IMR-90 (cell line): ENCODE data around the gene LUZP2. TPM values are rescaled to one million over a fixed set of nuclear protein-coding genes. Genes with fewer than 3 reads are reported as not detected.
A peak's percentile ranks its signal among the peaks of the same experiment; 100 is the strongest.

Experiments used
- ATAC-seq: fragments of 200-7000 bp; cut with Tn5 transposase; 2 replicates; pipeline ENCODE4 v1.9.1; 2020; ENCODE audit warnings: low read depth, mild to moderate bottlenecking, moderate library complexity
- BruUV-seq: library from RNA; stranded (reverse); fragments of 400-500 nt; replicated peaks from 2 replicates; lab custom pipeline; 2021; lab: Mats Ljungman, UMichigan
- CTCF ChIA-PET: fragments of 300-600 bp; formaldehyde crosslinking; extraction: SDS; loops from one replicate; lab custom pipeline; 2021; ENCODE audit warnings: antibody characterized with exemption; lab: Yijun Ruan, JAX
- POLR2A ChIA-PET: fragments of 300-600 bp; sonication (Branson Sonifier 250); formaldehyde crosslinking; loops from one replicate; lab custom pipeline; 2022; ENCODE audit warnings: antibody characterized with exemption; ENCODE audit not compliant: unreplicated experiment; lab: Charles Lee
- DNase-seq: peaks from one replicate; pipeline ENCODE4 v3.0.0; 2013
- H2AFZ ChIP-seq: replicated peaks from 2 replicates; pipeline ENCODE3; 2013; ENCODE audit warnings: low read length, mild to moderate bottlenecking; ENCODE audit not compliant: poor library complexity
- H2AK5ac ChIP-seq: 2 replicates; pipeline ENCODE4 v1.6.1; 2013; ENCODE audit warnings: low read depth, low read length, inconsistent platforms
- H2AK9ac ChIP-seq: replicated peaks from 2 replicates; pipeline ENCODE3; 2013; ENCODE audit warnings: mild to moderate bottlenecking, low read depth, low read length, moderate library complexity; ENCODE audit not compliant: poor library complexity
- H2BK120ac ChIP-seq: 2 replicates; pipeline ENCODE4 v1.6.1; 2013; ENCODE audit warnings: low read depth, low read length, inconsistent platforms
- H2BK15ac ChIP-seq: 3 replicates; pipeline ENCODE4 v1.6.1; 2013; ENCODE audit warnings: low read depth, low read length, inconsistent platforms
- H2BK20ac ChIP-seq: 2 replicates; pipeline ENCODE4 v1.6.1; 2013; ENCODE audit warnings: low read depth, mild to moderate bottlenecking, inconsistent platforms, low read length, moderate library complexity
- H2BK5ac ChIP-seq: 2 replicates; pipeline ENCODE4 v1.6.1; 2013; ENCODE audit warnings: mild to moderate bottlenecking, low read depth, low read length, inconsistent platforms; ENCODE audit not compliant: poor library complexity, severe bottlenecking
- H3K14ac ChIP-seq: replicated peaks from 2 replicates; pipeline ENCODE4 v1.6.1; 2013; ENCODE audit warnings: low read depth, low read length, inconsistent platforms
- H3K18ac ChIP-seq: 2 replicates; pipeline ENCODE4 v1.6.1; 2013; ENCODE audit warnings: low read depth, low read length, control low read depth
- H3K23ac ChIP-seq: 2 replicates; pipeline ENCODE4 v1.6.1; 2013; ENCODE audit warnings: low read depth, low read length, inconsistent platforms
- H3K27ac ChIP-seq: 2 replicates; pipeline ENCODE4 v1.5.1; 2013; ENCODE audit warnings: mild to moderate bottlenecking, control low read depth, low read length; ENCODE audit not compliant: insufficient read depth
- H3K27me3 ChIP-seq: 2 replicates; pipeline ENCODE4 v1.6.1; 2013; ENCODE audit warnings: low read length; ENCODE audit not compliant: control insufficient read depth, insufficient read depth
- H3K36me3 ChIP-seq: 2 replicates; pipeline ENCODE4 v1.6.1; 2013; ENCODE audit warnings: low read length, mixed read lengths; ENCODE audit not compliant: control insufficient read depth, insufficient read depth
- H3K4ac ChIP-seq: 2 replicates; pipeline ENCODE4 v1.6.1; 2013; ENCODE audit warnings: low read depth, low read length, inconsistent platforms
- H3K4me1 ChIP-seq: 2 replicates; pipeline ENCODE4 v1.6.1; 2013; ENCODE audit warnings: low read length, mixed read lengths; ENCODE audit not compliant: control insufficient read depth, insufficient read depth
- H3K4me2 ChIP-seq: 2 replicates; pipeline ENCODE4 v1.6.1; 2013; ENCODE audit warnings: low read depth, mild to moderate bottlenecking, control low read depth, low read length, moderate library complexity
- H3K4me3 ChIP-seq: 2 replicates; pipeline ENCODE4 v1.5.1; 2013; ENCODE audit warnings: low read depth, mild to moderate bottlenecking, control low read depth, low read length, moderate library complexity; ENCODE audit not compliant: insufficient read depth
- H3K56ac ChIP-seq: 2 replicates; pipeline ENCODE4 v1.6.1; 2013; ENCODE audit warnings: low read length, inconsistent platforms; ENCODE audit not compliant: insufficient read depth; ENCODE audit errors: extremely low read depth
- H3K79me1 ChIP-seq, 2 experiments: 2 replicates each; pipeline ENCODE4 v1.6.1; 2013; ENCODE audit warnings: low read length in 2 of 2, inconsistent platforms in 1 of 2, low read depth in 1 of 2
- H3K9ac ChIP-seq: 2 replicates; pipeline ENCODE4 v1.6.1; 2013; ENCODE audit warnings: low read depth, low read length, control low read depth
- H3K9me1 ChIP-seq: 2 replicates; pipeline ENCODE4 v1.6.1; 2013; ENCODE audit warnings: low read length, inconsistent platforms; ENCODE audit not compliant: insufficient read depth
- H3K9me3 ChIP-seq: 2 replicates; pipeline ENCODE4 v1.6.1; 2013; ENCODE audit warnings: low read length; ENCODE audit not compliant: control insufficient read depth, insufficient read depth
- H4K20me1 ChIP-seq: 2 replicates; pipeline ENCODE4 v1.6.1; 2013; ENCODE audit warnings: low read length, inconsistent platforms; ENCODE audit not compliant: insufficient read depth
- H4K5ac ChIP-seq: 2 replicates; pipeline ENCODE4 v1.6.1; 2013; ENCODE audit warnings: mild to moderate bottlenecking, low read depth, low read length, control low read depth
- H4K8ac ChIP-seq, 2 experiments: 2 replicates each; pipeline ENCODE4 v1.6.1; 2013; ENCODE audit warnings: low read depth in 2 of 2, low read length in 2 of 2, control low read depth in 1 of 2, inconsistent platforms in 1 of 2
- H4K91ac ChIP-seq: 2 replicates; pipeline ENCODE4 v1.6.1; 2013; ENCODE audit warnings: low read depth, low read length, inconsistent platforms; ENCODE audit not compliant: insufficient read depth
- BHLHE40 ChIP-seq: fragments of 150-350 bp; IDR thresholded peaks from 2 replicates; pipeline ENCODE4 v1.6.1; 2016; ENCODE audit warnings: mild to moderate bottlenecking, low read depth, low read length
- CEBPB ChIP-seq: IDR thresholded peaks from 2 replicates; pipeline ENCODE4 v1.6.1; 2012; ENCODE audit warnings: low read depth, low read length, improper control_type of control experiment
- CHD1 ChIP-seq: IDR thresholded peaks from 2 replicates; pipeline ENCODE4 v1.6.1; 2012; ENCODE audit warnings: low read depth, low read length, improper control_type of control experiment
- CTCF ChIP-seq: conservative IDR thresholded peaks from 2 replicates; pipeline ENCODE4 v1.5.1; 2012; ENCODE audit warnings: mild to moderate bottlenecking, low read depth, low read length, improper control_type of control experiment
- ELK1 ChIP-seq: fragments of 150-350 bp; IDR thresholded peaks from 2 replicates; pipeline ENCODE4 v1.6.1; 2016; ENCODE audit warnings: low read depth, mild to moderate bottlenecking, low read length, moderate library complexity, borderline replicate concordance
- FOS ChIP-seq: fragments of 150-350 bp; IDR thresholded peaks from 2 replicates; pipeline ENCODE4 v1.6.1; 2016; ENCODE audit warnings: low read depth, low read length
- MAFK ChIP-seq: IDR thresholded peaks from 2 replicates; pipeline ENCODE4 v1.6.1; 2012; ENCODE audit warnings: low read depth, low read length, improper control_type of control experiment
- MAZ ChIP-seq: IDR thresholded peaks from 2 replicates; pipeline ENCODE4 v1.6.1; 2012; ENCODE audit warnings: low read depth, mild to moderate bottlenecking, low read length, improper control_type of control experiment, moderate library complexity, borderline replicate concordance
- MXI1 ChIP-seq: IDR thresholded peaks from 2 replicates; pipeline ENCODE4 v1.6.1; 2012; ENCODE audit warnings: low read depth, mild to moderate bottlenecking, low read length, moderate library complexity, borderline replicate concordance
- NFE2L2 ChIP-seq: fragments of 150-350 bp; IDR thresholded peaks from 2 replicates; pipeline ENCODE4 v1.6.1; 2016; ENCODE audit warnings: low read depth, mild to moderate bottlenecking, low read length
- POLR2A ChIP-seq: IDR thresholded peaks from 2 replicates; pipeline ENCODE4 v1.6.1; 2012; ENCODE audit warnings: mild to moderate bottlenecking, low read depth, low read length
- RAD21 ChIP-seq: IDR thresholded peaks from 2 replicates; pipeline ENCODE4 v1.6.1; 2012; ENCODE audit warnings: low read length, improper control_type of control experiment
- RCOR1 ChIP-seq: IDR thresholded peaks from 2 replicates; pipeline ENCODE4 v1.6.1; 2012; ENCODE audit warnings: mild to moderate bottlenecking, low read length, improper control_type of control experiment; ENCODE audit not compliant: insufficient replicate concordance
- RFX5 ChIP-seq: IDR thresholded peaks from 2 replicates; pipeline ENCODE4 v1.8.0; 2012; ENCODE audit warnings: low read depth, mild to moderate bottlenecking, low read length, moderate library complexity
- SMC3 ChIP-seq: fragments of 150-350 bp; IDR thresholded peaks from 2 replicates; pipeline ENCODE4 v1.6.1; 2016; ENCODE audit warnings: low read depth, mild to moderate bottlenecking, antibody characterized with exemption, low read length, moderate library complexity
- USF2 ChIP-seq: fragments of 150-350 bp; IDR thresholded peaks from 2 replicates; pipeline ENCODE4 v1.6.1; 2017; ENCODE audit warnings: mild to moderate bottlenecking, antibody characterized with exemption, low read length, low read depth
- WGBS, 2 experiments: methylation state at CpG; one replicate each; pipeline versions ENCODE4 v1.1.5 to v1.1.7; 2013; ENCODE audit warnings: missing lambda C conversion rate in 2 of 2; ENCODE audit not compliant: insufficient read length in 1 of 2; ENCODE audit errors: extremely low coverage in 2 of 2; 5-methylcytosine and 5-hydroxymethylcytosine counted together
- dilution Hi-C: fragments of 300-500 bp; cut with HindIII; formaldehyde crosslinking; loops from one replicate; pipeline ENCODE4 v1.14.3; 2018; ENCODE audit warnings: low sequenced_read_pairs; ENCODE audit not compliant: unreplicated experiment
- in situ Hi-C: fragments of 300-500 bp; cut with MboI; formaldehyde crosslinking; loops from 3 replicates; pipeline ENCODE4 v1.14.3; 2019; ENCODE audit warnings: low sequenced_read_pairs, inconsistent platforms, mixed read lengths
- intact Hi-C: fragments of 100-400 bp; cut with micrococcal nuclease; formaldehyde crosslinking; loops from 2 replicates; pipeline ENCODE4 v1.10.0; 2022
- polyA plus RNA-seq, 3 experiments: library from polyadenylated mRNA; depleted of rRNA; stranded (reverse); fragments of >200 nt; gene quantifications; 2 replicates each; pipeline ENCODE4 v1.2.3, GENCODE V29; 2012; ENCODE audit warnings: low replicate concordance in 1 of 3
- total RNA-seq: library from RNA; depleted of rRNA; stranded (reverse); fragments of >200 nt; gene quantifications from 2 replicates; pipeline ENCODE4 v1.2.3, GENCODE V29; 2012

Gene LUZP2
- total and polyA plus RNA-seq, 2 of the 4 experiments (the other 2 are of a cell fraction), result 0.89 to 2.0 TPM

GRCh38 chr11:24453129-24453718 is 43.6 kb upstream of the LUZP2 start:
- Histone ChIP-seq H3K56ac (no peak overlapping the region), H2AFZ (no peak overlapping the region), H4K91ac (no peak overlapping the region), H2AK9ac (no peak overlapping the region), H3K23ac (no peak overlapping the region), H3K27me3 (no peaks in the 10 kb centered on the region), H2BK120ac (no peak overlapping the region), H4K5ac (no peak overlapping the region), H3K9me1 (no peaks in the 10 kb centered on the region), H4K8ac (no peak overlapping the region), H4K20me1 (no peaks in the 10 kb centered on the region), H2BK20ac (no peak overlapping the region), H3K4me2 (no peak overlapping the region), H3K4ac (no peak overlapping the region), H3K4me3 (no peak overlapping the region), H3K18ac (no peak overlapping the region), H3K27ac (no peak overlapping the region), H3K9ac (no peak overlapping the region), H3K9me3 (no peaks in the 10 kb centered on the region), H3K4me1 (no peaks in the 10 kb centered on the region), H3K36me3 (no peaks in the 10 kb centered on the region), H3K14ac (no peak overlapping the region), H3K79me1 (no peaks in the 10 kb centered on the region), H2BK15ac (no peak overlapping the region), H2BK5ac (no peak overlapping the region), H2AK5ac (no peak overlapping the region)
- CTCF ChIA-PET, result interaction anchor here (0.6 kb wide), 1 partner anchor 11 kb away, joined by 3 read pairs; no protein-coding TSS in a partner anchor
- intact Hi-C loops, result no loop called here
- WGBS, 2 experiments, result no CpG with 5 or more reads among the region's 3 CpGs
- dilution Hi-C loops, result no loop called here
- DNase-seq, result peak; percentile 1
- in situ Hi-C loops, result no loop called here
- no TSS peak for BruUV-seq
- TF ChIP-seq MAZ (no peak), RFX5 (no peak), NFE2L2 (no peak), BHLHE40 (no peak), CHD1 (no peak), SMC3 (no peak), USF2 (no peak), CTCF (no peak), RAD21 (no peak), ELK1 (no peak), CEBPB (no peak), RCOR1 (no peak), MAFK (no peak), MXI1 (no peak), FOS (no peak), POLR2A (no peak)
- POLR2A ChIA-PET, result no interaction called here
- ATAC-seq, result no peak
